A549 (cell line): ENCODE data around the gene TBC1D19.

Experiments used
- CBX2 ChIP-seq: fragments of 200-600 bp; sonication (generic); IDR thresholded peaks from 2 replicates; pipeline ENCODE4 v1.6.1; 2016; ENCODE audit warnings: low read depth, mild to moderate bottlenecking, borderline replicate concordance
- JUN ChIP-seq, 2 experiments: fragments of >200 bp; sonication (Bioruptor Twin); formaldehyde crosslinking; IDR thresholded peaks; 2 replicates in 1 of 2; 3 replicates in 1 of 2; pipeline ENCODE4 v1.6.1; 2016 to 2017
- POLR2A ChIP-seq: IDR thresholded peaks from 2 replicates; pipeline ENCODE4 v1.6.1; 2012; ENCODE audit warnings: mild to moderate bottlenecking, low read length
- RAD21 ChIP-seq, 2 experiments: fragments of >200 bp in 1 of 2; sonication (Bioruptor Twin) in 1 of 2; formaldehyde crosslinking in 1 of 2; IDR thresholded peaks in 1 of 2; conservative IDR thresholded peaks in 1 of 2; 2 replicates in 1 of 2; 3 replicates in 1 of 2; pipeline ENCODE4 v1.6.1; 2012 to 2018; ENCODE audit warnings: inconsistent platforms in 1 of 2
- RCOR1 ChIP-seq: fragments of 150-350 bp; IDR thresholded peaks from 2 replicates; pipeline ENCODE4 v1.6.1; 2014; ENCODE audit warnings: antibody characterized with exemption, low read length, low read depth
- RFX5 ChIP-seq: fragments of 450-650 bp; IDR thresholded peaks from 2 replicates; pipeline ENCODE4 v1.7.1; 2014; ENCODE audit warnings: antibody characterized with exemption, mild to moderate bottlenecking, moderate library complexity
- ZNF302 ChIP-seq: fragments of 250-450 bp; sonication (Bioruptor Pico); IDR thresholded peaks from 2 replicates; pipeline ENCODE4 v1.9.0; 2021; ENCODE audit warnings: inconsistent platforms, mild to moderate bottlenecking, moderate library complexity
- TF ChIP-seq, protein P1 (sequence below): fragments of >200 bp; sonication (Bioruptor Twin); formaldehyde crosslinking; IDR thresholded peaks from 3 replicates; pipeline ENCODE4 v1.5.1; 2016
- TF ChIP-seq, protein P2 (sequence below): fragments of >200 bp; sonication (Bioruptor Twin); formaldehyde crosslinking; IDR thresholded peaks from 3 replicates; pipeline ENCODE4 v1.6.1; 2016

DNA sequence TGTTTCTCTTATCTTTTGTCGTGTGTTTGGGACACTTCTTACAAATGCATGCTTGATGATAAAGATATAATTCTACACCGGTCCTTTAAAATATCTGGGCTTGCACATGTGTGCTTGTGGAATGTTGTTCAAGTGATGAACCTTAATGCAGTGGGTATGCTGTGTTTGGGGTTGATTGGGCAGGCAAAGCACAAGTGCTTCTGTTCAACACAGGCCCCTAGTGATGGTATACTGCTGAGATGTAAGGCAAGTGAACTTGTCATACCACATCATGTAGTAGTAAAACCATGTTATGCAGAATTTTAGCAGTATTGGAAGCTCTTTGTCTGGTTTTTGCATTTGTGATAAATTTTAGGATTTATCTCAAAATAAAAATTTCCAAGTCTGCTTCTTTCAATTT, 23.9 kb downstream of the TBC1D19 start:
- TF ChIP-seq, protein P1, sequence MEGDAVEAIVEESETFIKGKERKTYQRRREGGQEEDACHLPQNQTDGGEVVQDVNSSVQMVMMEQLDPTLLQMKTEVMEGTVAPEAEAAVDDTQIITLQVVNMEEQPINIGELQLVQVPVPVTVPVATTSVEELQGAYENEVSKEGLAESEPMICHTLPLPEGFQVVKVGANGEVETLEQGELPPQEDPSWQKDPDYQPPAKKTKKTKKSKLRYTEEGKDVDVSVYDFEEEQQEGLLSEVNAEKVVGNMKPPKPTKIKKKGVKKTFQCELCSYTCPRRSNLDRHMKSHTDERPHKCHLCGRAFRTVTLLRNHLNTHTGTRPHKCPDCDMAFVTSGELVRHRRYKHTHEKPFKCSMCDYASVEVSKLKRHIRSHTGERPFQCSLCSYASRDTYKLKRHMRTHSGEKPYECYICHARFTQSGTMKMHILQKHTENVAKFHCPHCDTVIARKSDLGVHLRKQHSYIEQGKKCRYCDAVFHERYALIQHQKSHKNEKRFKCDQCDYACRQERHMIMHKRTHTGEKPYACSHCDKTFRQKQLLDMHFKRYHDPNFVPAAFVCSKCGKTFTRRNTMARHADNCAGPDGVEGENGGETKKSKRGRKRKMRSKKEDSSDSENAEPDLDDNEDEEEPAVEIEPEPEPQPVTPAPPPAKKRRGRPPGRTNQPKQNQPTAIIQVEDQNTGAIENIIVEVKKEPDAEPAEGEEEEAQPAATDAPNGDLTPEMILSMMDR, result no peak
- TF ChIP-seq RCOR1 (no peak), POLR2A (no peak), JUN (IDR thresholded peaks at IDR 0.05) (no peak), RFX5 (no peak), RAD21 (conservative IDR thresholded peaks at IDR 0.05 in 1 of 2, IDR thresholded peaks at IDR 0.05 in 1 of 2) (no peak), ZNF302 (no peak), CBX2 (no peak)
- TF ChIP-seq, protein P2, sequence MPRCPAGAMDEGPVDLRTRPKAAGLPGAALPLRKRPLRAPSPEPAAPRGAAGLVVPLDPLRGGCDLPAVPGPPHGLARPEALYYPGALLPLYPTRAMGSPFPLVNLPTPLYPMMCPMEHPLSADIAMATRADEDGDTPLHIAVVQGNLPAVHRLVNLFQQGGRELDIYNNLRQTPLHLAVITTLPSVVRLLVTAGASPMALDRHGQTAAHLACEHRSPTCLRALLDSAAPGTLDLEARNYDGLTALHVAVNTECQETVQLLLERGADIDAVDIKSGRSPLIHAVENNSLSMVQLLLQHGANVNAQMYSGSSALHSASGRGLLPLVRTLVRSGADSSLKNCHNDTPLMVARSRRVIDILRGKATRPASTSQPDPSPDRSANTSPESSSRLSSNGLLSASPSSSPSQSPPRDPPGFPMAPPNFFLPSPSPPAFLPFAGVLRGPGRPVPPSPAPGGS, result no peak
